ENCODE data around the gene SLC12A8. TPM values are rescaled to one million over a fixed set of nuclear protein-coding genes. Genes with fewer than 3 reads are reported as not detected.

Gene SLC12A8
- total RNA-seq, 2 donors from 2014 or later = 0.67 to 0.69 TPM

DNA sequence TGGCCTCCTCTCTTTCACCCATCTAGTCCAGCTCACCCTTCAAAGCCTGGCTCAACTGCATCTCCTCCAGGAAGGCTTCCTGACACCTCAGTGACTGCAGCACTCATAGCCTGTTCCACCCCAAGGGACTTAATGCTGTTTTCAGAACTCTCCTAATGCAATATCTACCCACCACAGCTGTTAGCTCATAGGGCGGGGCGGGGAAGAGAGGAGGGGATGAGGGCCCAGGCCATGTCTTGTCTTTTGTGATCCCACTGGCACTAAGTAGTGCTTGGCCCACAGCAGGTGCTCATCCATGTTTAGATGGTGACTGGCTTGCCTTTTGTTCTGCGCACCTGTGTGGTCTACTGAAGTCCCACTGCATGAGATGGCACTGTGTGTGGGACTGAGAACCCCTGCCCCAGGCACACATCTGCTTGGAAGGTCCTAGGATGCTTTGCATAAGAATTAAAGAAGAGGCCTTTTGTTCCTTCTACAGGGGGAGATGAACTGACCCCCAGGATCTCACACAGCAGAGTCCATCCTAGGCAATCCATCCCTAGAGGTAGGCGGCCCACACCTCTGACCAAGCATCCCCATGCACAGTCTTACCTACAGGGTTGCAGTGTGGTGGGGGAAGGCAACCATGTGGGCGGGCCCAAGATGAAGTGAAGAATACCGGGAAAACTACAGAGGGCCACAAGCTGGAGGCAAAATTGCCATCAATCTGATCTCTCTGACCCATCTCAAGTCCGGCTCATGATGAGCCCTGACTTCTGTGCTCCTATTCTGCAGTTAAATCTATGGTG, 23.0 kb downstream of the SLC12A8 start:
- intact Hi-C loops (cut with DNase I) = no loop called here
- DNase-seq (ENCODE audit: low spot score) = peak; percentile 51

DNA sequence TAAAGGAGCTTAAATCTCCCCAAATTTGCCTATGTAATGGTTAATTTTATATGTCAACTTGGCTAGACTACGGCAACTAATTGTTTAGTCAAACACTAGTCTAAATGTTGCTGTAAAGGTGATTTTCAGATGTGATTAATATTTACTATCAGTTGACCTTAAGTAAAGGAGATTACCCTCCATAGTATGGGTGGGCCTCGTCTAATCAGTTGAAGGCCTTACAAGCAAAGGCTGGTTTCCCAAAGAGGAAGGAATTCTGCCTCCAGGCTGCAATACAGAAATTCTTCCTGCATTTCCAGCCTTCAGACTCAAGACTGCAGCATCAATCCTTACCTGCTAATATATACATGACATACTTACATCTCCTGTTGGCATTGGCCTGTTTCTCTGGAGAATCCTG, 23.6 kb downstream of the SLC12A8 start:
- no peak for DNase-seq (ENCODE audit: low spot score)
- intact Hi-C loops (cut with DNase I) = no loop called here

GRCh38 chr3:125187599-125187910, 25.0 kb downstream of the SLC12A8 start:
- intact Hi-C loops (cut with DNase I) = no loop called here
- DNase-seq (ENCODE audit: low spot score) = no peak

GRCh38 chr3:125186800-125187598, 25.5 kb downstream of the SLC12A8 start:
- intact Hi-C loops (cut with DNase I) = no loop called here
- peak; percentile 76 for DNase-seq (ENCODE audit: low spot score)

DNA sequence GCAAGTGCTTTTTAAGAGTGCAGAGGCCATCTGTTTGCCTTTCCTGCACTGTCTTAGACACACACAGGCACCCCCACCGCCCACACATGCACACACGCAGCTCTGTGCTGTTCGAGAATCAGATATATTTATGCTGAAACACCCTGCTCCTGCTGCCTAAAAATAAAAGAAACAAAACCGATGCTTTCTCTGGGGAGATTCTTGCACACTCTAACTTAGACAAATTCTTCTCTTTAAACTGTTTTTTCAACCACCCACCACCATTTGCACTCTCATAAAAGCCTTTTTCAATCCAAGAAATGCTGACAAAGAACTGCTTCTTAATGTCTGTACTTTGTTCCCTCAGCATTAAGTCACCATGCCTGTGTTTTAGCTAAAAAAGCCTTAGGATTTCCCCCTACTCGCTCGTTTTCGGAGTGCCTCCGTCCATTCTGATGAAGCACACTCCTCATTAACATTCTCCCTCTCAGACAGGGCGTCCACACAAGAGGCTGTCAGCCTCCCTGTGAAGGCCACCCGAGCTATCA, 26.2 kb downstream of the SLC12A8 start:
- peak; percentile 63 for DNase-seq (ENCODE audit: low spot score)
- intact Hi-C loops (cut with DNase I) = no loop called here

GRCh38 chr3:125185805-125186204, 26.7 kb downstream of the SLC12A8 start:
- no peak for DNase-seq (ENCODE audit: low spot score)
- intact Hi-C loops (cut with DNase I) = no loop called here

DNA sequence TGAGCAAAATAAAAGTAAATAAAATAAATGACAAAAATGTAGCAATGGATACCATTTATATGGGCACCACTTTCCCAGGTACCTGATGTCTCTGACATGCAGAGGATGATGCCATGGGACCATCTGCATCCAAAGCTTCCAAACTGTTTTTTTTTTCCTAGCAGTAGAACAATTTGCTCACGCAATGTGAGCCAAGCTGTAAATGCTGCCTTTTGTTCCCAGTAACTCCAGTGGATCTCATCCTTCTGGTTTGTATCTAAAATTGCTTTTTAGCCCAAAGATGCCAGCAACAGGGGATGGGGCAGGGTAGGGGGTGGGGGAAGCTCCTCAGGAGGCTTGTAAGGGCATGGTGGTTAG, 32.7 kb downstream of the SLC12A8 start:
- intact Hi-C loops (cut with DNase I) = no loop called here
- DNase-seq (ENCODE audit: low spot score) = no peak

DNA sequence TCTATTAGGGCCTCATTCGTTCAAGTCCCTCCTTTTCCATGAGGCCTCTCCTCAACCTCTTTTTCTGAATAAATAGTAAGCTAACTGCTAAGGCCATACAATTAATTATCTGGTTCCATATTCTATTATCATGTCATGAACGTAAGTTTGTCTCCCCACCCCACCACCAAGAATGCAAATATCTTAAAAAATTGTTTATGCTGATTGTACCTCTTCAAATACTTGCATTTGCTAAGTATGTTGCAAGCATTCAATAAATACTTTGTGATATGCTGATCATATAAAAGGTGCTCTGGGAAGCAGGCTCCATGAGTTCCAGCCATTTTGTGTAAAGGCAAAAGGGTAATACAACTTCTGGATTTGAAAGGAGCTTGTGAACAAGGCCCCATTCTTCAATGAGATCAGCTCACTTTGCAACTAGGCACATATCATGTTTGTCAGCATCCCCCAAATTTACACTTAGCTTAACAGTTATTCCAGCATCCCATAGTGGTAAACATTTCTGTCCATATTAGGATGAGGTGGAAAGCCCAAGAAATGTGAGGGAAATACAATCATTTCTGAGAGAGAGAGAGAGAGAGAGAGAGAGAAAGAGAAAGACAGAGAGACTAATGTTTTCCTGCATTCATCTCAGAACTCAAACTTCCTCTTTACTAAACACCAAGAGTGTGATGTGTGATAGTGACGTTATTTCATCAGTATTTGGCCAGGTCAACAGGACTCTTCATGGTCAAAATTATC, 33.2 kb downstream of the SLC12A8 start:
- intact Hi-C loops (cut with DNase I) = no loop called here
- no peak for DNase-seq (ENCODE audit: low spot score)

DNA sequence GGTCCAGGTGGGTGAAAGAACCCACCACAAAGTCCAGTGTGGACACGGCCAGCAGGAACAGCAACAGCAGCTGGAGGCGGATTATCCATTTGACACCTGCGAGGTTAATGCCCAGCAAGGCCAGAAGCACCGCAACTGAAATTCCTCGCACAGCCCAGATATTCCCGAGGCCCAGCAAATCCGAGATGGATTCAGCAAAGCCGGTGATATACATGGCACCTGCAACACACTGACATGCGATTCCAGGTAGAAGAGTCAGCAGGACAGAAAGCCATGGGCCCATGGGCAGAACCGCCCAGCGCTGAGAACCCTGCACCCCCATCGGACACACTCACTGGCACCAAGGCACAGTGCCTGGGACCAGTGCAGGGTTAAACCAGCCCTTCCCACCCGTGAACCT, 34.8 kb downstream of the SLC12A8 start:
- DNase-seq (ENCODE audit: low spot score) = no peak
- intact Hi-C loops (cut with DNase I) = no loop called here

DNA sequence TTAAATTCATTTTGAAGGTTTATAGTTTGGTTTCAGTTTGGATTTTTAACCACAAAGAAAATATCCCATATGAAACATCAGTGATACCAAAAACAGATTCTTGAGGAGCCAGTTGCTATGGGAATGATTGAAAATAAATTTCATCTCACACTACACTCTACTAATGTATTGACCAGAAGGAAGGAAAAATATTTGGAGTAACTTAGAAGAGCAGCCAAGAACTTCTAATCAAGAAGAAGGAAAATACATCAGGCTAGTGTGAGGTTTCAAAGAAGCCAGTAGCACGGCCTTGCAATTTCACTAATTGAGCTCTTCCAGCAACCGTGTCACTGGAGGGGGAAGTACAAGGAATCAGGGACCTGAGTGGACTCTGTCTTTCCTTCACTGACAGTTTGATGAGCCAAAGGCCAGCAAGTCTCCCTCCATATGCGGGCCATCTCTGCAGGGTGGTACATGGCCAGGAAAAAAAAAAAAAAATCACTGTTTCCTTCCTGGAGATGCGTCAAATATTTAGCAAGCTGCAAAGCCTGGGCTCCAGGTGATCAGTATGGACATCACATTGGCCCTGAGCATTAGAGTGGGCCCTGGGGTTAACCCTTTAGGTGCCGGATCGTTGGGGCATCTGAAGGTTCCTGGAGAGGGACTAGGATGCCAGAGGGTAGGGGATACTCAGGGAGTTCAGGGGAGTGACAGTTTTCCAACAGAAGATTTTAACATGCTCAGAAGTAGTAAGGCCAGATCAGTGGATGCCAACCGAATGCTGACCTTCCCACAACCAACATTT, 37.1 kb downstream of the SLC12A8 start:
- intact Hi-C loops (cut with DNase I) = loop anchor here in 1 of 2 donors (1.0 kb wide), 1 partner anchor 31 kb away; no protein-coding TSS in a partner anchor
- no peak for DNase-seq (ENCODE audit: low spot score)

DNA sequence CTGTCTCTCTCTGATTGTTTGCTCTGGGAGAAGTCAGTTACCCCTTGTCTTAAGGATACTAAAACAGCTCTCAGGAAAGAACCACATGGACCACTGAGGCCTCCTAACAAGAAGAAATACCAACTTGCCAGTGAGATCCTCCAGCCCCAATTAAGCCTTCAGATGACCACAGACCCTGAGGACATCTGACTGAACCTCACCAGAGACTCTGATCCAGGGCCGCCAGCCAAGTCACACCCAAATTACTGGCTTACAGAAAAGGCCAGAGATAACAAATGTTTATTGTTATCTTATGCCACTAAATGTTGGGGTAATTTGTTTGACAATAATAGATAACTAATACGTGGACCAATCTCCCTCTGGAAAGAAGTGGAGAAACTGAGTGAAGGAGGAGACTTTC, 40.2 kb downstream of the SLC12A8 start:
- peak; percentile 57 for DNase-seq (ENCODE audit: low spot score)
- intact Hi-C loops (cut with DNase I) = no loop called here

DNA sequence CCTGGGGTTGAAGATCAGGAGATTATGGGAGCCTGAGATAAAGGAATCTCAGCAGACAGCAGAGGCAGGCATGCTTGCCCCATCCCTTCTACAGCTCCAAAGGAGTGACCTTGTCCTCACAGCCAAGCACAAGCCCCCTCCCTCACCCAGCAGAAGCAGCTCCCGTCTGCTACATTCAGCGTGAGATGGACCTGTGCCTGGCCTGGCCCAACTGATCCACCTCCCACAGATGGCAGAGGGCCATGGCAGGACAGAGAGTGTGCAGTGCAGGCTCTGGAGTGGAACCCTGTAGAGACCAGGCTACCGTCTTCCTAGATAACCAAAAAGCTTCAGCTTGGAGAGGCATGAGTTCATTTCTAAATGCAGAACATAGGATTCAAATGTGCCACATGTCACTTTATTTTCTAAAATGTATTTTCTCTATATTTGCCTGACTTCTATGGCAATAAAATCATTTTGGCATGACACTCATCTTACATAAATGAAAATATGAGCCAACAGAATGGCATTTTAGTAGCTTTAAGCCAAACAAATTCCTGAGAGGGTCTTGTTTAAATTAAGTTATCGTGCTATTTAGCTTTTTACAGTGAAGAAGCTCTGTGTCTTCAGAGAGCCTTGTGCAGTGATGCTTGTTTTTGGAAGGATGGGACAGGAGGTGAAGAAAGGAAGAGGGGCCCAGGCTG, 43.7 kb downstream of the SLC12A8 start:
- peak; percentile 40 for DNase-seq (ENCODE audit: low spot score)
- intact Hi-C loops (cut with DNase I) = loop anchor here (10.0 kb wide), 3 partner anchors 114 to 234 kb away; partner anchors contain the start of genes HEG1 (in 1 of the 2) and MUC13 (in 1 of the 2)

DNA sequence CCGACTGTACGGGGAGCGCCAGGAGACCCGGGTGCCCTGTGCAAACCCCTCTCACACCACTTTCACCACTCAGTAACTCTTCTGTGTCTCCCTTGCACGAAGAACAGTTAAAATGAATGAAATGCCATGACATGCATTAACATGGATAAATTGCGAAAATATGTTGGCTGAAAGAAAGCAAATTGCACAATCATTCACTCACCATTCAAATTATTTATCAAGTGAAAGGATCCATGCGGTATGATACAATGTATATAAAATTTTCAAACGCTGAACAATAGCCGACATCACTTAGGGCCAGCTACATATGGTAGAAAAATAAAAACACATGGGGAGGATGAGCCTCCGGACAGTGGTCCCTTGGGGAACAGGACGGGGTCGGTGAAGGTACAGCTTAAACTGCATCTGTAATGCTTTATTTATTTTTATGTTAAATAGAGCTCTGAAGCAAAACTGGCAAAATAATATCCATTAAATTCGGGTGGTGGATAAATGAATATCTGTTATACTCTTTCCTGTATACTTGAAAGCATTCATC, 45.9 kb downstream of the SLC12A8 start:
- intact Hi-C loops (cut with DNase I) = loop anchor here (10.0 kb wide), 3 partner anchors 112 to 232 kb away; partner anchors contain the start of genes HEG1 (in 1 of the 2) and MUC13 (in 1 of the 2)
- DNase-seq (ENCODE audit: low spot score) = no peak

GRCh38 chr3:125165948-125166553, 46.5 kb downstream of the SLC12A8 start:
- intact Hi-C loops (cut with DNase I) = loop anchor here (10.0 kb wide), 3 partner anchors 111 to 231 kb away; partner anchors contain the start of genes HEG1 (in 1 of the 2) and MUC13 (in 1 of the 2)
- DNase-seq (ENCODE audit: low spot score) = no peak

GRCh38 chr3:125165189-125165947, 47.2 kb downstream of the SLC12A8 start:
- intact Hi-C loops (cut with DNase I) = loop anchor here (10.0 kb wide), 3 partner anchors 111 to 231 kb away; partner anchors contain the start of genes HEG1 (in 1 of the 2) and MUC13 (in 1 of the 2)
- DNase-seq (ENCODE audit: low spot score) = peak; percentile 88

DNA sequence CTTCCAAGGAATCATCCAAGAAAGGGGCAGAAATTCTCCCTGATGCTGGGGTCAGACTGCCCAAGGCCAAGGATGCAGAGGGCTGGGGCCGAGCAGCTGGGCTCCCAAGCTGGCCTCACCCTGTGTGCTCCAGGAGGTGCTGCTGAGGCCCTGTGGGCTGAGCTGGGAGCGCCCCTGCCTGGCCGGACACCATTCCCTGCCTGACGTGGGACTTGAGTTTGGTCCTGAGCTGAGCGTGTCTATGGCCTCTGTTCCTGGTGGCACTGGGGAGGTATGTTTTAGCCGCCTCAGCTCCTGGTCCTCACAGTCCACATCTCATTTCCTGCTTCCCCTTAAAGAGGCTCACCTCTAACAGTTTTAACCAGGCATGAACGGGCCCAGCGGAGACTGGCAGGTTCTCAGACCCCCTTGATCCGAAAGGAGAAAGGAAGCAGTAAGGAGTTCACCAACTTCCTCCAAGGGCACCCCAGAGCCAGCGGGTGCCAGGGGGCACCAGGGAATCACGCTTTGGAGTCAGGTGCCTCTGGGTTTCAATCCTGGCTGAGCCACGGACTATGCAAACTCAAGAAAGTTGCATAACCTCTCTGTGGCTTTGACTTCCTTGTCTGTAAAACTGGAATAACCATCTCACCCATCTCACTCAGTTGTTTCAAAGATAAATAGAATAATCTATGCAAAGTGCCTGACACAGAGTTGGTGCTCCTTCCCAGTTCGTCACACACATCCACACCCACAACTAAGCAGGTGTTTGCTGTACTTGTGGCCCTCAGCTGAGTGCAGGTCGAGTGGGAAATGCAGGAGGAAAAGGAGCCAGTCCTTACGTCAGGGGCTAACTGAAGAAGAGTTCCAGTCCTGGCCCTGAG, 48.6 kb downstream of the SLC12A8 start:
- DNase-seq (ENCODE audit: low spot score) = peak; percentile 82
- intact Hi-C loops (cut with DNase I) = loop anchor here (10.0 kb wide), 3 partner anchors 109 to 229 kb away; partner anchors contain the start of genes HEG1 (in 1 of the 2) and MUC13 (in 1 of the 2)

Data from posterior vena cava (tissue), 2 donors.